ENCODE data around the gene TTF2. TPM values are rescaled to one million over a fixed set of nuclear protein-coding genes. Genes with fewer than 3 reads are reported as not detected.

The TTF2 gene
- total and polyA plus RNA-seq, 2 of the 8 experiments (the other 6 are each of a cell fraction or from before 2014, with no cell fraction given) = 16.9 to 89.6 TPM

DNA sequence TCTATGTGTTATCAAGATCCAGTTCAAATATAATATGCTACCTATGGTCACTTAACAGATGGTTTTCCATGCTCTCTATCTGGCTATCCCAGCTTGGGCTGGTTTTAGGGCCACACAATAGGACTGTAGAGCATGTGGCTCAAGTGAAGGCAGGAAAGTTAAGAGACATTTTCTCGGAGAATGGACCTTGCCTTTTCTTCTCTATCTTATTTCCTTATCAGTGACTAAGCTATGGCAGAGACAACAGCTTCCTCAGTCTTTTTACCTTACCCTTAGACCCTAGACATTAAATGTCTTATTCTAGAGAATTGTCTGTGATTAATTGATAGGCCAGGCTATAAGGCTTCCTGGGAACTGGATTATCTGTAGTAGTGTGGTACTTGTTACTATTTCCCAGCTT, 30.4 kb upstream of the TTF2 start (continued):
- TF ChIP-seq, protein P1, sequence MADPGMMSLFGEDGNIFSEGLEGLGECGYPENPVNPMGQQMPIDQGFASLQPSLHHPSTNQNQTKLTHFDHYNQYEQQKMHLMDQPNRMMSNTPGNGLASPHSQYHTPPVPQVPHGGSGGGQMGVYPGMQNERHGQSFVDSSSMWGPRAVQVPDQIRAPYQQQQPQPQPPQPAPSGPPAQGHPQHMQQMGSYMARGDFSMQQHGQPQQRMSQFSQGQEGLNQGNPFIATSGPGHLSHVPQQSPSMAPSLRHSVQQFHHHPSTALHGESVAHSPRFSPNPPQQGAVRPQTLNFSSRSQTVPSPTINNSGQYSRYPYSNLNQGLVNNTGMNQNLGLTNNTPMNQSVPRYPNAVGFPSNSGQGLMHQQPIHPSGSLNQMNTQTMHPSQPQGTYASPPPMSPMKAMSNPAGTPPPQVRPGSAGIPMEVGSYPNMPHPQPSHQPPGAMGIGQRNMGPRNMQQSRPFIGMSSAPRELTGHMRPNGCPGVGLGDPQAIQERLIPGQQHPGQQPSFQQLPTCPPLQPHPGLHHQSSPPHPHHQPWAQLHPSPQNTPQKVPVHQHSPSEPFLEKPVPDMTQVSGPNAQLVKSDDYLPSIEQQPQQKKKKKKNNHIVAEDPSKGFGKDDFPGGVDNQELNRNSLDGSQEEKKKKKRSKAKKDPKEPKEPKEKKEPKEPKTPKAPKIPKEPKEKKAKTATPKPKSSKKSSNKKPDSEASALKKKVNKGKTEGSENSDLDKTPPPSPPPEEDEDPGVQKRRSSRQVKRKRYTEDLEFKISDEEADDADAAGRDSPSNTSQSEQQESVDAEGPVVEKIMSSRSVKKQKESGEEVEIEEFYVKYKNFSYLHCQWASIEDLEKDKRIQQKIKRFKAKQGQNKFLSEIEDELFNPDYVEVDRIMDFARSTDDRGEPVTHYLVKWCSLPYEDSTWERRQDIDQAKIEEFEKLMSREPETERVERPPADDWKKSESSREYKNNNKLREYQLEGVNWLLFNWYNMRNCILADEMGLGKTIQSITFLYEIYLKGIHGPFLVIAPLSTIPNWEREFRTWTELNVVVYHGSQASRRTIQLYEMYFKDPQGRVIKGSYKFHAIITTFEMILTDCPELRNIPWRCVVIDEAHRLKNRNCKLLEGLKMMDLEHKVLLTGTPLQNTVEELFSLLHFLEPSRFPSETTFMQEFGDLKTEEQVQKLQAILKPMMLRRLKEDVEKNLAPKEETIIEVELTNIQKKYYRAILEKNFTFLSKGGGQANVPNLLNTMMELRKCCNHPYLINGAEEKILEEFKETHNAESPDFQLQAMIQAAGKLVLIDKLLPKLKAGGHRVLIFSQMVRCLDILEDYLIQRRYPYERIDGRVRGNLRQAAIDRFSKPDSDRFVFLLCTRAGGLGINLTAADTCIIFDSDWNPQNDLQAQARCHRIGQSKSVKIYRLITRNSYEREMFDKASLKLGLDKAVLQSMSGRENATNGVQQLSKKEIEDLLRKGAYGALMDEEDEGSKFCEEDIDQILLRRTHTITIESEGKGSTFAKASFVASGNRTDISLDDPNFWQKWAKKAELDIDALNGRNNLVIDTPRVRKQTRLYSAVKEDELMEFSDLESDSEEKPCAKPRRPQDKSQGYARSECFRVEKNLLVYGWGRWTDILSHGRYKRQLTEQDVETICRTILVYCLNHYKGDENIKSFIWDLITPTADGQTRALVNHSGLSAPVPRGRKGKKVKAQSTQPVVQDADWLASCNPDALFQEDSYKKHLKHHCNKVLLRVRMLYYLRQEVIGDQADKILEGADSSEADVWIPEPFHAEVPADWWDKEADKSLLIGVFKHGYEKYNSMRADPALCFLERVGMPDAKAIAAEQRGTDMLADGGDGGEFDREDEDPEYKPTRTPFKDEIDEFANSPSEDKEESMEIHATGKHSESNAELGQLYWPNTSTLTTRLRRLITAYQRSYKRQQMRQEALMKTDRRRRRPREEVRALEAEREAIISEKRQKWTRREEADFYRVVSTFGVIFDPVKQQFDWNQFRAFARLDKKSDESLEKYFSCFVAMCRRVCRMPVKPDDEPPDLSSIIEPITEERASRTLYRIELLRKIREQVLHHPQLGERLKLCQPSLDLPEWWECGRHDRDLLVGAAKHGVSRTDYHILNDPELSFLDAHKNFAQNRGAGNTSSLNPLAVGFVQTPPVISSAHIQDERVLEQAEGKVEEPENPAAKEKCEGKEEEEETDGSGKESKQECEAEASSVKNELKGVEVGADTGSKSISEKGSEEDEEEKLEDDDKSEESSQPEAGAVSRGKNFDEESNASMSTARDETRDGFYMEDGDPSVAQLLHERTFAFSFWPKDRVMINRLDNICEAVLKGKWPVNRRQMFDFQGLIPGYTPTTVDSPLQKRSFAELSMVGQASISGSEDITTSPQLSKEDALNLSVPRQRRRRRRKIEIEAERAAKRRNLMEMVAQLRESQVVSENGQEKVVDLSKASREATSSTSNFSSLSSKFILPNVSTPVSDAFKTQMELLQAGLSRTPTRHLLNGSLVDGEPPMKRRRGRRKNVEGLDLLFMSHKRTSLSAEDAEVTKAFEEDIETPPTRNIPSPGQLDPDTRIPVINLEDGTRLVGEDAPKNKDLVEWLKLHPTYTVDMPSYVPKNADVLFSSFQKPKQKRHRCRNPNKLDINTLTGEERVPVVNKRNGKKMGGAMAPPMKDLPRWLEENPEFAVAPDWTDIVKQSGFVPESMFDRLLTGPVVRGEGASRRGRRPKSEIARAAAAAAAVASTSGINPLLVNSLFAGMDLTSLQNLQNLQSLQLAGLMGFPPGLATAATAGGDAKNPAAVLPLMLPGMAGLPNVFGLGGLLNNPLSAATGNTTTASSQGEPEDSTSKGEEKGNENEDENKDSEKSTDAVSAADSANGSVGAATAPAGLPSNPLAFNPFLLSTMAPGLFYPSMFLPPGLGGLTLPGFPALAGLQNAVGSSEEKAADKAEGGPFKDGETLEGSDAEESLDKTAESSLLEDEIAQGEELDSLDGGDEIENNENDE (IDR thresholded peaks at IDR 0.05; ENCODE audit: insufficient replicate concordance, low read length) = no peak
- no peak for TF ChIP-seq POLR2AphosphoS5 (IDR thresholded peaks at IDR 0.05; ENCODE audit: low read depth, low read length)
- TF ChIP-seq BCL11A (IDR thresholded peaks at IDR 0.05; ENCODE audit: low read depth in 2 of 2, low read length in 2 of 2) = no peak
- no peak for TF ChIP-seq YY1 (IDR thresholded peaks at IDR 0.05; ENCODE audit: low read depth, low read length)
- no peak for TF ChIP-seq RAD21 (IDR thresholded peaks at IDR 0.05 in 1 of 2, conservative IDR thresholded peaks at IDR 0.05 in 1 of 2; ENCODE audit: low read depth in 2 of 2, low read length in 2 of 2)
